Articular chondrocyte of knee joint (primary cell): Measurements from ENCODE around the gene SULT1A1. TPM values are rescaled to one million over a fixed set of nuclear protein-coding genes. Genes with fewer than 3 reads are reported as not detected.

Experiments
- total RNA-seq: library from RNA; depleted of rRNA; stranded (reverse); fragments of >200 nt; gene quantifications from 2 replicates; pipeline ENCODE4 v1.2.3, GENCODE V29; 2012

SULT1A1 gene
- total RNA-seq = 9.3 and 9.8 TPM in 2 replicates

GRCh38 chr16:28609631-28610594 is at the start of gene SULT1A1:
SULT1A1 (minus strand) TSS chr16:28610044; CDS start chr16:28608855, 1,189 bp downstream.

DNA sequence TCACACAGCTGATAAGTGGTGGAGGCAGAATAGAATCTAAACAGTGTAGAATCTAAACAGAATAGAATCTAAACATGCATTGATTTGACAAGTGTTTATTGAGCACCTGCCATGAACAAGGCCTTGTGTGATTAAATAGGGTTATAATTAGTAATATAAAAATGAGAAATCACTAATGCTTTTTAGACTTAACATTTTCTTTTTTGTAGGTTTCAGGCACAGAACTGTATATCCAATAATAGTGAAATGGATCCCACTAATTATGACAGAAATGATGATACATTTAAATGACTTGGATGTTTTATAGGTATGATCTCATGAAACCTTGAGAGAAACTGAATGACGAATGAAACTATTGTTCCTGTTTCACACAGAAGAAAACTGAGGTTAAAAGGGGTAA is 27.9 kb upstream of the SULT1A1 start, which contains the start of gene NPIPB8:
TSS of gene NPIPB8 (plus strand) at position 301 of the 400 bp plus-strand sequence. CDS start 296 bp downstream, outside the sequence.

GRCh38 chr16:28596840-28597691 is 12.8 kb downstream of the SULT1A1 start, which contains the start of gene SULT1A2:
SULT1A2 (minus strand) TSS chr16:28597050; CDS start chr16:28595930, 1,120 bp downstream.

Other genes starting within 250 kb of the SULT1A1 start
- gene NPIPB6, start 246.5 kb downstream of the SULT1A1 start, total RNA-seq = 0.65 TPM in 1 of 2 replicates, not detected in the other
- 66.5 and 74.1 TPM in 2 replicates for gene EIF3CL, start 206.2 kb downstream of the SULT1A1 start, total RNA-seq
- gene NPIPB7, start 137.7 kb downstream of the SULT1A1 start, total RNA-seq = not detected in 2 replicates
- 15.8 and 18.1 TPM in 2 replicates for gene CLN3, start 118.0 kb downstream of the SULT1A1 start, total RNA-seq
- not detected in 2 replicates for gene APOBR, start 115.4 kb downstream of the SULT1A1 start, total RNA-seq
- not detected in 2 replicates for gene IL27, start 103.2 kb downstream of the SULT1A1 start, total RNA-seq
- 22.7 and 32.4 TPM in 2 replicates for gene NUPR1, start 71.1 kb downstream of the SULT1A1 start, total RNA-seq
- 7.8 and 10.8 TPM in 2 replicates for gene SGF29, start 56.1 kb downstream of the SULT1A1 start, total RNA-seq
- 0.13 and 0.65 TPM in 2 replicates for gene SULT1A2, start 13.0 kb downstream of the SULT1A1 start, total RNA-seq
- under 0.01 TPM in 1 of 2 replicates, not detected in the other for gene NPIPB8, start 28.0 kb upstream of the SULT1A1 start, total RNA-seq
- gene EIF3C, start 101.4 kb upstream of the SULT1A1 start, total RNA-seq = 99.7 and 138 TPM in 2 replicates
- 6.1 and 6.7 TPM in 2 replicates for gene NPIPB9, start 141.7 kb upstream of the SULT1A1 start, total RNA-seq
- gene ATXN2L, start 213.0 kb upstream of the SULT1A1 start, total RNA-seq = 40.0 and 47.6 TPM in 2 replicates
- gene TUFM, start 236.3 kb upstream of the SULT1A1 start, total RNA-seq = 62.0 and 81.5 TPM in 2 replicates